Type B pancreatic cell (in vitro differentiated cells): Measurements from ENCODE around the gene UBE2O. TPM values are rescaled to one million over a fixed set of nuclear protein-coding genes. Genes with fewer than 3 reads are reported as not detected.

ENCODE experiments used
- DNase-seq: peaks from one replicate; pipeline ENCODE4 v3.0.0; 2021; ENCODE audit warnings: mixed read lengths; ENCODE audit not compliant: unreplicated experiment; ENCODE audit errors: extremely low spot score
- H3K27ac Mint-ChIP-seq: 2 replicates; pipeline ENCODE4 v1.8.0; 2021; ENCODE audit warnings: mild to moderate bottlenecking, mixed read lengths
- H3K27me3 Mint-ChIP-seq: 2 replicates; pipeline ENCODE4 v1.8.0; 2021; ENCODE audit warnings: mixed read lengths
- H3K36me3 Mint-ChIP-seq: 2 replicates; pipeline ENCODE4 v1.8.0; 2021; ENCODE audit warnings: mixed read lengths
- H3K4me1 Mint-ChIP-seq: one replicate; pipeline ENCODE4 v1.8.0; 2021; ENCODE audit warnings: mixed read lengths; ENCODE audit not compliant: unreplicated experiment
- H3K4me3 Mint-ChIP-seq: 2 replicates; pipeline ENCODE4 v1.8.0; 2021; ENCODE audit warnings: mild to moderate bottlenecking, mixed read lengths
- H3K9me3 Mint-ChIP-seq: 2 replicates; pipeline ENCODE4 v1.8.0; 2021; ENCODE audit warnings: mixed read lengths
- CTCF ChIP-seq: fragments of 200-600 bp; sonication (generic); conservative IDR thresholded peaks from 2 replicates; pipeline ENCODE4 v1.5.0; 2021; ENCODE audit warnings: antibody characterized with exemption, mild to moderate bottlenecking
- total RNA-seq: library from RNA; stranded (reverse); gene quantifications from 2 replicates; pipeline ENCODE4 v1.2.1, GENCODE V29; 2021; ENCODE audit warnings: low replicate concordance

UBE2O gene
- total RNA-seq, 1 donor from 2014 or later, result 51.5 TPM

- Mint-ChIP-seq H3K4me3 (no peak overlapping the region), H3K9me3 (no peaks in the 10 kb centered on the region), H3K4me1 (peaks cover 10% of the 10 kb centered on the region), H3K27me3 (no peaks in the 10 kb centered on the region), H3K36me3 (no peaks in the 10 kb centered on the region), H3K27ac (peak overlapping the region; percentile 66)
- no peak for DNase-seq
- no peak for TF ChIP-seq CTCF
Measured at GRCh38 chr17:76480632-76481031, 27.7 kb upstream of the UBE2O start.

GRCh38 chr17:76479515-76480060, 26.6 kb upstream of the UBE2O start:
- Mint-ChIP-seq H3K4me3 (no peak overlapping the region), H3K9me3 (no peaks in the 10 kb centered on the region), H3K27ac (no peak overlapping the region), H3K4me1 (peaks cover 9% of the 10 kb centered on the region), H3K27me3 (no peaks in the 10 kb centered on the region), H3K36me3 (no peaks in the 10 kb centered on the region)
- no peak for TF ChIP-seq CTCF
- no peak for DNase-seq

GRCh38 chr17:76478730-76479514, 26.0 kb upstream of the UBE2O start:
- Mint-ChIP-seq H3K36me3 (no peaks in the 10 kb centered on the region), H3K9me3 (no peaks in the 10 kb centered on the region), H3K4me3 (no peak overlapping the region), H3K27me3 (no peaks in the 10 kb centered on the region), H3K27ac (no peak overlapping the region), H3K4me1 (peaks cover 5% of the 10 kb centered on the region)
- TF ChIP-seq CTCF, result no peak
- no peak for DNase-seq

GRCh38 chr17:76478097-76478496, 25.1 kb upstream of the UBE2O start:
- no peaks in the 10 kb centered on the region for H3K27me3 Mint-ChIP-seq
- TF ChIP-seq CTCF, result no peak
- H3K9me3 Mint-ChIP-seq, result no peaks in the 10 kb centered on the region
- no peak overlapping the region for H3K4me3 Mint-ChIP-seq
- no peaks in the 10 kb centered on the region for H3K36me3 Mint-ChIP-seq
- H3K4me1 Mint-ChIP-seq, result peaks cover 5% of the 10 kb centered on the region
- H3K27ac Mint-ChIP-seq, result no peak overlapping the region
- no peak for DNase-seq

GRCh38 chr17:76477576-76477975, 24.6 kb upstream of the UBE2O start:
- no peaks in the 10 kb centered on the region for H3K36me3 Mint-ChIP-seq
- no peak overlapping the region for H3K27ac Mint-ChIP-seq
- peaks cover 5% of the 10 kb centered on the region for H3K4me1 Mint-ChIP-seq

More at GRCh38 chr17:76477576-76477975, 24.6 kb upstream of the UBE2O start:
- no peak for DNase-seq
- TF ChIP-seq CTCF, result no peak
- no peaks in the 10 kb centered on the region for H3K9me3 Mint-ChIP-seq
- no peak overlapping the region for H3K4me3 Mint-ChIP-seq
- H3K27me3 Mint-ChIP-seq, result no peaks in the 10 kb centered on the region
